ENCODE results near the gene CBLB. TPM values are rescaled to one million over a fixed set of nuclear protein-coding genes. Genes with fewer than 3 reads are reported as not detected.

The CBLB gene
- total and polyA plus RNA-seq, 9 of the 15 experiments (the other 6 are each of a cell fraction or from before 2014, with no cell fraction given) = 1.8 to 8.1 (median 5.3) TPM

DNA sequence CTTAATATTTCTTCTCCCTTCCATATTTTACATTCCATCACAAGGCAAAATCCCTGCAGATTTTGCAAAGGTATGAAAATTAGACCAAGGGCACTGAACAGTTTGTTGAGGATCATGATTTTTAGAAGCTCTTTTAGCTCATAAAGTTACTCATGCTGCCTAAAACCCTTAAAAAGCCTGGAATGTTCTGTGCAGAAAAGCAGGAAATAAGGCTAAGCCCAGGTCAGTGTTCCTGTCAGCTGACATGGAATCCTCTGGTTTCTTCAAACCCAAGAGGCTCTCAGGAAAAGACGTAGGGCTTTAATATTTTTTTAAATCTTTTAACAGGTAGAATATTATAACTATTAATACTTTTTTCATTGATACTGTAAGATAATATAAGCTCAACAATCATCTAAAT lies 8.2 kb downstream of the CBLB start (continued):
- no peak for TF ChIP-seq CGGBP1 (CRISPR knock-in tag; IDR thresholded peaks at IDR 0.05)

- ChIA-PET POLR2A (no interaction called here), CTCF (ENCODE audit: low intra/inter-chr PET ratio) (no interaction called here)
- no peaks in the 10 kb centered on the region for H3K79me2 ChIP-seq (ENCODE audit: control insufficient read depth, insufficient read depth, low read length)
- TF ChIP-seq RFX1 (IDR thresholded peaks at IDR 0.05) = no peak
- TF ChIP-seq TFAM (CRISPR knock-in tag; conservative IDR thresholded peaks at IDR 0.05) = no peak
- no peak for TF ChIP-seq PKNOX1 (IDR thresholded peaks at IDR 0.05)
- no peak for TF ChIP-seq MAFF (IDR thresholded peaks at IDR 0.05; ENCODE audit: low read length)
- TF ChIP-seq, protein P1, sequence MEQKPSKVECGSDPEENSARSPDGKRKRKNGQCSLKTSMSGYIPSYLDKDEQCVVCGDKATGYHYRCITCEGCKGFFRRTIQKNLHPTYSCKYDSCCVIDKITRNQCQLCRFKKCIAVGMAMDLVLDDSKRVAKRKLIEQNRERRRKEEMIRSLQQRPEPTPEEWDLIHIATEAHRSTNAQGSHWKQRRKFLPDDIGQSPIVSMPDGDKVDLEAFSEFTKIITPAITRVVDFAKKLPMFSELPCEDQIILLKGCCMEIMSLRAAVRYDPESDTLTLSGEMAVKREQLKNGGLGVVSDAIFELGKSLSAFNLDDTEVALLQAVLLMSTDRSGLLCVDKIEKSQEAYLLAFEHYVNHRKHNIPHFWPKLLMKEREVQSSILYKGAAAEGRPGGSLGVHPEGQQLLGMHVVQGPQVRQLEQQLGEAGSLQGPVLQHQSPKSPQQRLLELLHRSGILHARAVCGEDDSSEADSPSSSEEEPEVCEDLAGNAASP (IDR thresholded peaks at IDR 0.05) = no peak
- no peak for TF ChIP-seq PHF21A (IDR thresholded peaks at IDR 0.05; ENCODE audit: borderline replicate concordance, low read depth)
- TF ChIP-seq POLR2AphosphoS2 (IDR thresholded peaks at IDR 0.05; ENCODE audit: low read length) = no peak
- no peak for TF ChIP-seq RCOR1 (IDR thresholded peaks at IDR 0.05; ENCODE audit: borderline replicate concordance in 1 of 2, low read depth in 2 of 2, low read length in 2 of 2)
- TF ChIP-seq THRAP3 (IDR thresholded peaks at IDR 0.05; ENCODE audit: borderline replicate concordance) = no peak
- TF ChIP-seq, protein P2, sequence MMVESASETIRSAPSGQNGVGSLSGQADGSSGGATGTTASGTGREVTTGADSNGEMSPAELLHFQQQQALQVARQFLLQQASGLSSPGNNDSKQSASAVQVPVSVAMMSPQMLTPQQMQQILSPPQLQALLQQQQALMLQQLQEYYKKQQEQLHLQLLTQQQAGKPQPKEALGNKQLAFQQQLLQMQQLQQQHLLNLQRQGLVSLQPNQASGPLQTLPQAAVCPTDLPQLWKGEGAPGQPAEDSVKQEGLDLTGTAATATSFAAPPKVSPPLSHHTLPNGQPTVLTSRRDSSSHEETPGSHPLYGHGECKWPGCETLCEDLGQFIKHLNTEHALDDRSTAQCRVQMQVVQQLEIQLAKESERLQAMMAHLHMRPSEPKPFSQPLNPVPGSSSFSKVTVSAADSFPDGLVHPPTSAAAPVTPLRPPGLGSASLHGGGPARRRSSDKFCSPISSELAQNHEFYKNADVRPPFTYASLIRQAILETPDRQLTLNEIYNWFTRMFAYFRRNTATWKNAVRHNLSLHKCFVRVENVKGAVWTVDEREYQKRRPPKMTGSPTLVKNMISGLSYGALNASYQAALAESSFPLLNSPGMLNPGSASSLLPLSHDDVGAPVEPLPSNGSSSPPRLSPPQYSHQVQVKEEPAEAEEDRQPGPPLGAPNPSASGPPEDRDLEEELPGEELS (CRISPR knock-in tag; IDR thresholded peaks at IDR 0.05; ENCODE audit: borderline replicate concordance) = no peak
- no peaks in the 10 kb centered on the region for H4K20me1 ChIP-seq (replicated peaks; ENCODE audit: control insufficient read depth, insufficient read depth, low read length)
- intact Hi-C loops (cut with micrococcal nuclease) (no loop called here), in situ Hi-C loops (cut with MboI) (no loop called here)
- H3K4me1 ChIP-seq (replicated peaks in 1 of 2; ENCODE audit: control insufficient read depth in 2 of 2, insufficient read depth in 2 of 2, low read length in 2 of 2) = no peaks in the 10 kb centered on the region
- H3K9me3 ChIP-seq (replicated peaks; ENCODE audit: control insufficient read depth, insufficient read depth, low read depth, low read length) = no peaks in the 10 kb centered on the region
- no peak overlapping the region for H3K9ac ChIP-seq (ENCODE audit: insufficient read depth in 1 of 2, low read depth in 2 of 2, low read length in 2 of 2)
- 81% methylated on average over 3 of the region's 3 CpGs for WGBS (ENCODE audit: insufficient coverage, low coverage, missing lambda C conversion rate)
- H3K9me1 ChIP-seq (ENCODE audit: control insufficient read depth, insufficient read depth, low read length) = no peaks in the 10 kb centered on the region
- BruUV-seq (replicated peaks) = no TSS peak
- H3K27me3 ChIP-seq (ENCODE audit: control insufficient read depth in 2 of 2, insufficient read depth in 2 of 2, low read length in 2 of 2) = no peaks in the 10 kb centered on the region
- no peak for FAIRE-seq
- peaks cover 2% of the 10 kb centered on the region; the same call in 1 of the 3 replicates for H3K36me3 ChIP-seq (ENCODE audit: control insufficient read depth, insufficient read depth, low read length)
- H3K27ac ChIP-seq (ENCODE audit: extremely low read depth, low read depth, low read length) = no peak overlapping the region
- H2AFZ ChIP-seq (ENCODE audit: low read depth, low read length) = no peak overlapping the region
- H3K4me3 ChIP-seq = no peak overlapping the region
- DNase-seq (ENCODE audit: extremely low read depth in 1 of 4, low spot score in 3 of 4) = no peak
- ATAC-seq = no peak
- H3K4me2 ChIP-seq (ENCODE audit: insufficient read depth, low read length) = no peak overlapping the region
Measured at GRCh38 chr3:105858017-105858416, 10.8 kb downstream of the CBLB start.

Data from K562 (cell line).